HG02588 (cell line): ENCODE measurements around the gene USP7.
"Not testable (repeated sequence)": the region's sequence is repeated elsewhere in the genome, so short reads cannot be mapped to it uniquely, and the experiment has no call there.

Source experiments
- ATAC-seq: cut with Tn5 transposase; IDR thresholded peaks from one replicate; pipeline ENCODE4 v1.9.1; 2021; ENCODE audit warnings: mild to moderate bottlenecking, moderate library complexity; ENCODE audit not compliant: unreplicated experiment

USP7 gene

DNA sequence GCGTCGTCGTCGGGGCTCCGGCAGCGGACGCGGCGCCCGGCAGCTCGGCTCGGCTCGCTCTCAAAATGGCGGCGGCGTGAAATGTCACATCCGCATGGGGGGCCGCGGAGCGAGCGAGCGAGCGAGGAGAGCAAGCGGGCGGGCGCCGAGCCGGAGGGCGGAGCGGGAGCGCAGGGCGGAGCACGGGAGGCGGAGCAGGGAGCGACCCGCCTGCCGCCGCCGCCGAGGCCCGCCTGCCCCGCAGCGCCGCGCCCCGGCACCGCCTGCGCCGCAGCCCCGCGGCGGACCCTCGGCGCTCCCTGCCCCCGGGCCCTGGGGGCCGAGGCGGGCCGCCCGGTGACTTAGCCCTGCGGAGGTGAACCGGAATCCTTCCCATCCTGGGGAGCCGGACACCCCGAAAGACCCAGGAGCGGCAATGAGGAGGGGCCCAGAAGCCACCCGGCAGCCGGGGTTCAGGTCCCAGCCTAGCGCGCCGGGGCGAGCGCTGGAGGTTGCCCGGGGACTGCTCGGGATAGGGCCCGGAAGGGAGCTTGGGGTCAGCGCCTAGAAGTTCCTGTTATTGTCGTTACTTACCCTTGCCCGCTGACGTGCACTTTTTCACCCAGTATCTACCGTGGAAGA, at the start of gene USP7:
USP7 (minus strand) TSS at position 86 of the 621 bp plus-strand sequence. CDS start 621 bp downstream, outside the sequence.
- peak; percentile 80 for ATAC-seq

DNA sequence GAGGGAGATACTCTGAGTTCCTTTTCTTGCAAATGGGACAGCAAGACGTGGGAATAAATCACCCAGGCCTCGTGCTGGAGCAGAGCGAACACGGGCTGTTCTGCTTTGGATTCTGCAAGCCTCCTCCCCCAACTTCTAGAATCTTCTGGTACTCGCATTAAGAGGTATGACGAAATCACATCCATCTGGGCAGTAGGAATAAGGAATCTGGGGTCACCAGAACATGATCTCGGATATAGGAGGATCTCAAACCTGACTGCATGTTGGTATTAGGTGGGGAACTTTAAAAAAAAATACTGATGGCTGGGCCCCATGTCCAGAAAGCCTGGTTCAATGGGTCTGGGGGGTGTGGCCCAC, 49.8 kb upstream of the USP7 start:
- no peak for ATAC-seq

DNA sequence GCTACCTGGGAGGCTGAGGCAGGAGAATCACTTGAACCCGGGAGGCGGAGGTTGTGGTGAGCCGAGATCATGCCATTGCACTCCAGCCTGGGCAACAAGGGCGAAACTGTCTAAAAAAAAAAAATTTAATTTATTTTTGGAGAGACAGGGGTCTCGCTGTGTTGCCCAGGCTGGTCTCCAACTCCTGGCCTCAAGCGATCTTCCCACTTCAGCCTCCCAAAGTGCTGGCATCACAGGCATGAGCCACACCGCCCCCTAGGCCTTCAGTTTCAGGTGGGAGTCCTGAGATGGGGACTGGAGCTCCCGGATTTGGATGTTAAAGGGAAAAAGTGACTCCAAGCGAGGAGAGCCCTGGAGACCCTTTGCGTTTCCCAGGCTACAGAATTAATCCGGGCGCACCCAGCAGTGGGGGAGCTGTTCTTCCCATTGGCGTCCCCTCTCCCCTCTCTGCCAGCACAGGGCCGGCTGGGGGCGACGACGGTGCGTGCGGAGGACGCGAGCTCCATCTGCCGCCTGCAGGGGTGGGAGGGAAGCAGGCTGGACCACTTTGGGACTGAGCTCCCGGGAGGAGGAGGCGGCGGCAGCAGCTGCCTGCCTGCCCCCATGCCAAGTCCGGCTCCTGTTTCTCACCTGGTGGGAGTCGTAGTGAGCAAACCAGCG, 49.3 kb upstream of the USP7 start:
- no peak for ATAC-seq

- ATAC-seq = no peak
These were observed 48.6 kb upstream of the USP7 start for GRCh38 chr16:9012330-9012729.

DNA sequence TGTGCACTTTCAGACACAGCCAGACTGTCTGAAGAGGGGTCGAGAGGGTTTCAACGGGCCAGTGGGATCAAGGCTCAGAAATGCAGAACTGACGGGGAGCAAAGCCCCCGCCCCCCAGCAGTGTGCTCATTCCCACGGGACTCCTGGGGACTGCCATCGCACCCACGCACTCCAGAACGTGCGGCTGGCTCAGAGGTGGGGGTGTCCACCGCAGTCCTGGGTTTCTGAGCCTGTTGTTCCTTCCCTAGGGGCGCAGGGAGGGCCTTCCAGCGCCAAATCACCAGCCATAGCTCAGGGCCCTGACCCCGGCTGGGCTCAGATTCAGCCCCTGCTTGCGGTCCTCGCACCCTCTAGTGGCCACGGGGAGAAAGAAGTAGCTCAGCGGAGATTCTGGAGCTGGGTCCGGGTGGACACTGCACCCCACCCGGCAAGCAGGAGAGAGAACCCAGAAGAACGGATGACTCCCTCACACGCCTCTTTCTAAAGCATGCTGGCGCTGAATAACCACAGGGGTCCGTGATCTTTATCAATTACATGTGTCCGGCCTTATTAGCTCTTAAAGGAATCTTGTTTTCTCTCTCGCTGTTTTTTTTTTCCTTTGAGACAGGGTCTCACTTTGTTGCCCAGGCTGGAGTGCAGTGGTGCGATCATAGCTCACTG, 45.0 kb upstream of the USP7 start:
- peak; percentile 70 for ATAC-seq

- no peak for ATAC-seq
These were observed 43.6 kb upstream of the USP7 start for GRCh38 chr16:9007177-9007794.

DNA sequence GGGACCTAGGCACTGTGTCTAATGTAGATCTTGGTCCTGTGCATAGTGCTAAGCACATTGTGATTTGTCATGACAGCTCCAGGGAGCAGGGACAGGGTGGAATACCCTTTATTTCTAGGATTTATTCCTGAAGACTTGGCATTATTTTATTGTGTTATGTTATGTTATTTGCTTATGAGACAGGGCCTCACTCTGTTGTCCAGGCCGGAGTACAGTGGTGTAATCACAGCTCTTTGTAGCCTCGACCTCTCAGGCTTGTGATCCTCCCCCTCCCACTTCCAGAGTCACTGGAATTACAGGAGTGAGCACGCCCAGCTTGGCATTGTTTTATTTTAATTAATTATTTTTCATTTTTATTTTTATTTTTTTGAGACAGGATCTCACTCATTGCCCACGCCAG, 40.5 kb upstream of the USP7 start:
- ATAC-seq = no peak

- ATAC-seq = no peak
These were observed 40.1 kb upstream of the USP7 start for GRCh38 chr16:9003763-9004162.

DNA sequence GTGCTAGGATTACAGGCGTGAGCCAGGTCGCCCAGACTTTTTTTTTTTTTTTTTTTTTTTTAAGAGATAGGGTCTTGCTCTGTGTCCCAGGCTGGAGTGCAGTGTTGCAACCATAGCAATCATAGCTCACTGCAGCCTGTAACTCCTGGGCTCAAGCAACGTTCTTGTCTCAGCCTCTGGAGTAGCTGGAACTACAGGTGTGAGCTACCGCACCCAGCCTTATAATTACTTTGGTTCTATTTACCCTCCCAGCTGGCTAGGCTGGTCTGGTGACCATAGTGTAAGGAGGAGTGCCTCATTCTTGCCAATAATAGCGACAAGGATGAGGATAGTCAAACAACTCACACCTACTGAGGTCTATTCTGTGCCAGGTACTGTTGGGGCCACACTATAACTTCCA, 39.6 kb upstream of the USP7 start:
- no peak for ATAC-seq

- ATAC-seq = no peak
These were observed 38.3 kb upstream of the USP7 start for GRCh38 chr16:9002042-9002441.

DNA sequence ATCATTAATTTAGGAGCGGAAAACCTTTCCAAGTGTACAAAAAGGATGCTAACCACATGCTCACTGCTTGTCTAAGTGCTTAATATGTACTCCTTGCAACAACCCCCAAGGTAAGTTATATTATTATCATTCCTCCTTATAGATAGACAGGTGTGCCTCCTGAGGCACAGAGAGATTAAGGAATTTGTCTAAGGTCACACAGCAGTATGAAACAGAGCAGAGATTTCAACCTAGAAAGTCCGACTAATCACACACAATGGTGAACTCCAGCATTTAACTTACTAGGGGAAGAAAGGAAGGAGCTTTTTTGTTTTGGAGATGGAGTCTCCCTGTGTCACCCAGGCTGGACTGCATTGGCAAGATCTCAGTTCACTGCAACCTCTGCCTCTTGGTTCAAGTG, 37.0 kb upstream of the USP7 start:
- no peak for ATAC-seq

- ATAC-seq = no peak
These were observed 36.1 kb upstream of the USP7 start for GRCh38 chr16:8999800-9000199.

- ATAC-seq = no peak
These were observed 34.4 kb upstream of the USP7 start for GRCh38 chr16:8998108-8998507.

DNA sequence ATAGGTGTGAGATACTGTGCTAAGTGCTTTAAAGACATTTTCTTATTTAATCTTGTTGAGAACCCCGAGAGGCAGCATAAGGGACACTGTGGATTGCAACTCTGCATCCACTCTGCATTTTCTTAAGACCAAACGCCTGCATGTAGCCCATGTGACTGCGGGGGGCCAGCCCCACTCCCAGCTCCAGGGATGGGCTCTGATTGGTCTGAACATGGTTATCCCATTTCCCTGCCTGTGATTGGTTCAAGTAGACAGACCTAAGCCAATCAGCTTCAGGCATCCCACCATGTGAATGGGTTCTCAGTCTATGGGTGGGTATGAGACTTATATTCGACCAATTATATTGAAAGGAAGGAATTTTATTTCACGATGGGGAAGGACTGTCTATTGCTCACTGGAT, 33.2 kb upstream of the USP7 start:
- no peak for ATAC-seq

- ATAC-seq = no peak
These were observed 26.7 kb upstream of the USP7 start for GRCh38 chr16:8990445-8990844.

DNA sequence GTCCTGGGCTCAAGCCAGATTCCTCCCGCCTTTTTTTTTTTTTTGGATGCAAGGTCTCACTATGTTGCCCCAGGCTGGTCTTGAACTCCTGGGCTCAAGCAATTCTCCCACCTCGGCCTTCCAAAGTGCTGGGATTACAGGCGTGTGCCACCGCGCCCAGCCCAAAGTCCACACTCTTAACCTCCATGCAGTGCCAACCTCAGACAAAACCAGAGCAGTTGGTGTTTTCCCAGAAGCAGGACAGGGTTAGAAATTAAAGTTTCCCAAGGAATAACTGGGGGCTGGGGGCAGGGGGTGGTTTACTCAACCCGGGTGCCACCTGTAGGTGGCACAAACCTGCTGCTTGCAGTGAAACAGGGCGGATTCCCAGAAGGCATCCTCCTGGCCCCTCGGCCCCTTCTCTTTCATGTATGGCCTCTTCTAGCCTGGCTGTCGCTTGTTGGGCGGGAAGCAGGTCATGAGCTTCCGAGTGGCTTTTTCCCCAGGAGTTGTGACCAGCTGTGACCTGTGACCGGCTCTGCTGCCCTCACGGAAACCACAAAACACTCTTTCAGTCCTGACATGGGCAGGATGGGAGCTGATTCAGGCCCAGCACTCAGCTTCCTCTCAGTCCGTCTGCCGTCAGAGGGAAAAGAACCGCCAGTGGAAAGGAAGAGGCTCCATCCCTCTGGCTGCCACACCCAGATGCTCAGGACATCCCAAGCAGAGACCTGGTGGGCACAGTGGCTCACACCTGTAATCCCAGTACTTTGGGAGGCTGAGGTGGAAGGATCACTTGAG, 25.6 kb upstream of the USP7 start:
- ATAC-seq = no peak

- ATAC-seq = no peak
These were observed 23.1 kb upstream of the USP7 start for GRCh38 chr16:8986818-8987191.

- ATAC-seq = no peak
These were observed 22.4 kb upstream of the USP7 start for GRCh38 chr16:8986111-8986510.

DNA sequence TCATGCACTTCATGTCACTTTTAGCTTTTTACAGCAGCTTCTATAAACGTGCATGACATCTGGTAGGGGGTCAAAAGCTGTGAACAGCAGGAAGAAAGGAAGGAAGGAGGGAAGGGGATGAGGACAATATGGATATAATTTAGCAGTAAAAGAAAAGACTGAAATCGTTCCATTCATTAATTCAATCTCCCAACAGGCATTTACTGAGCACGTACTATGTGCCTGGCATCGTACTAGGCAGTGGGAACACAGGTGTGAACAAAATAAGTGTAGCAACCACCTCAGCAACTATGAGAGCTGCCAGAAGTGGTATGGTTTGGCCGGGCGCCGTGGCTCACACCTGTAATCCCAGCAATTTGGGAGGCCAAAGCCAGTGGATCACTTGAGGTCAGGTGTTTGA, 19.1 kb upstream of the USP7 start:
- no peak for ATAC-seq

- ATAC-seq = not testable (repeated sequence)
These were observed 18.2 kb upstream of the USP7 start for GRCh38 chr16:8981901-8982300.

GRCh38 chr16:8976189-8976588, 12.5 kb upstream of the USP7 start:
- not testable (repeated sequence) for ATAC-seq
